HG03520 (cell line): ENCODE data around the gene GUCY1B1.

Experiments
- ATAC-seq: cut with Tn5 transposase; IDR thresholded peaks from one replicate; pipeline ENCODE4 v1.9.1; 2021; ENCODE audit warnings: mild to moderate bottlenecking, moderate library complexity; ENCODE audit not compliant: unreplicated experiment

Gene GUCY1B1

GRCh38 chr4:155758481-155759371 lies at the start of gene GUCY1B1:
Gene GUCY1B1, plus strand, starts transcription at chr4:155759021. Its CDS starts 120 bp downstream, at chr4:155759141.
- ATAC-seq = peak; percentile 98

GRCh38 chr4:155709918-155710317 lies 48.9 kb upstream of the GUCY1B1 start:
- no peak for ATAC-seq

- ATAC-seq = no peak
Observed at GRCh38 chr4:155711556-155711955, 47.3 kb upstream of the GUCY1B1 start.

GRCh38 chr4:155712846-155713245 lies 46.0 kb upstream of the GUCY1B1 start:
- no peak for ATAC-seq

- ATAC-seq = no peak
Observed at GRCh38 chr4:155713911-155714310, 44.9 kb upstream of the GUCY1B1 start.

GRCh38 chr4:155722336-155722735 lies 36.5 kb upstream of the GUCY1B1 start:
- ATAC-seq = no peak

GRCh38 chr4:155722816-155723499 lies 35.9 kb upstream of the GUCY1B1 start:
- no peak for ATAC-seq

- no peak for ATAC-seq
Observed at GRCh38 chr4:155724731-155725130, 34.1 kb upstream of the GUCY1B1 start.

- ATAC-seq = no peak
Observed at GRCh38 chr4:155734065-155734464, 24.8 kb upstream of the GUCY1B1 start.

- no peak for ATAC-seq
Observed at GRCh38 chr4:155734951-155735350, 23.9 kb upstream of the GUCY1B1 start.

- ATAC-seq = no peak
Observed at GRCh38 chr4:155735496-155735895, 23.3 kb upstream of the GUCY1B1 start.

GRCh38 chr4:155738548-155738947 lies 20.3 kb upstream of the GUCY1B1 start:
- no peak for ATAC-seq

- ATAC-seq = no peak
Observed at GRCh38 chr4:155741546-155741945, 17.3 kb upstream of the GUCY1B1 start.

- no peak for ATAC-seq
Observed at GRCh38 chr4:155742310-155743015, 16.4 kb upstream of the GUCY1B1 start.

- ATAC-seq = no peak
Observed at GRCh38 chr4:155745984-155746383, 12.8 kb upstream of the GUCY1B1 start.

- ATAC-seq = no peak
Observed at GRCh38 chr4:155748039-155748438, 10.8 kb upstream of the GUCY1B1 start.

- no peak for ATAC-seq
Observed at GRCh38 chr4:155749041-155749440, 9.8 kb upstream of the GUCY1B1 start.

- no peak for ATAC-seq
Observed at GRCh38 chr4:155751569-155751968, 7.3 kb upstream of the GUCY1B1 start.

GRCh38 chr4:155757745-155758265 lies 1.0 kb upstream of the GUCY1B1 start:
- ATAC-seq = no peak

- no peak for ATAC-seq
Observed at GRCh38 chr4:155759372-155760252, 791 bp downstream of the GUCY1B1 start.
